K562 (cell line): ENCODE data around the gene SP4. TPM values are rescaled to one million over a fixed set of nuclear protein-coding genes. Genes with fewer than 3 reads are reported as not detected.
A peak's percentile ranks its signal among the peaks of the same experiment; 100 is the strongest.

Experiments
- CBX2 ChIP-seq: fragments of 200-600 bp; sonication (generic); IDR thresholded peaks from one replicate; pipeline ENCODE4 v1.6.1; 2012; ENCODE audit warnings: mild to moderate bottlenecking, low read length, inconsistent platforms; ENCODE audit not compliant: insufficient read depth, poor library complexity, severe bottlenecking
- CREM ChIP-seq: IDR thresholded peaks from 2 replicates; pipeline ENCODE4 v1.6.1; 2014; ENCODE audit warnings: antibody characterized with exemption, low read depth
- ETV1 ChIP-seq: fragments of 450-650 bp; conservative IDR thresholded peaks from 2 replicates; pipeline ENCODE4 v1.6.1; 2016; ENCODE audit warnings: missing genetic modification characterization, control low read depth, low read depth, missing compliant biosample characterization
- ETV5 ChIP-seq: sonication (generic); formaldehyde crosslinking; IDR thresholded peaks from 2 replicates; pipeline ENCODE4 v1.4.0; 2020; ENCODE audit warnings: low read depth, mild to moderate bottlenecking, missing genetic modification reagents
- GMEB1 ChIP-seq: fragments of 250-450 bp; sonication (Bioruptor Pico); IDR thresholded peaks from 2 replicates; pipeline ENCODE4 v1.4.0; 2020; ENCODE audit warnings: mild to moderate bottlenecking
- HNRNPUL1 ChIP-seq: fragments of 200-400 bp; formaldehyde crosslinking; IDR thresholded peaks from 2 replicates; pipeline ENCODE4 v1.6.1; 2017; ENCODE audit warnings: low read length
- MIER1 ChIP-seq: fragments of 450-650 bp; IDR thresholded peaks from 2 replicates; pipeline ENCODE4 v1.6.1; 2016; ENCODE audit warnings: antibody characterized with exemption, mild to moderate bottlenecking, low read depth
- PML ChIP-seq: IDR thresholded peaks from 2 replicates; pipeline ENCODE4 v1.6.1; 2012; ENCODE audit warnings: low read length, inconsistent platforms
- POLR3A ChIP-seq: IDR thresholded peaks from 2 replicates; pipeline ENCODE4 v1.6.1; 2011; ENCODE audit warnings: borderline replicate concordance, mild to moderate bottlenecking, moderate library complexity; ENCODE audit not compliant: insufficient read length, insufficient read depth; ENCODE audit errors: extremely low read depth
- PRMT5 ChIP-seq: sonication (generic); formaldehyde crosslinking; IDR thresholded peaks from 2 replicates; pipeline ENCODE4 v1.5.0; 2020; ENCODE audit warnings: missing genetic modification reagents
- RERE ChIP-seq: sonication (generic); formaldehyde crosslinking; IDR thresholded peaks from 2 replicates; pipeline ENCODE4 v1.8.0; 2023; ENCODE audit warnings: missing genetic modification reagents, mild to moderate bottlenecking, borderline replicate concordance
- SMAD1 ChIP-seq: fragments of 150-350 bp; IDR thresholded peaks from 2 replicates; pipeline ENCODE4 v1.6.1; 2014; ENCODE audit warnings: low read length, low read depth; ENCODE audit not compliant: partially characterized antibody
- ZNF3 ChIP-seq: fragments of 250-450 bp; sonication (Bioruptor Pico); IDR thresholded peaks from 2 replicates; pipeline ENCODE4 v1.5.0; 2021; ENCODE audit warnings: mild to moderate bottlenecking, moderate library complexity
- ZNF551 ChIP-seq: fragments of 250-450 bp; sonication (Bioruptor Pico); IDR thresholded peaks from 2 replicates; pipeline ENCODE4 v1.5.0; 2021; ENCODE audit warnings: mild to moderate bottlenecking, moderate library complexity
- ZNF668 ChIP-seq: fragments of 250-450 bp; sonication (Bioruptor Pico); IDR thresholded peaks from 2 replicates; pipeline ENCODE4 v1.8.0; 2022; ENCODE audit warnings: mild to moderate bottlenecking, inconsistent platforms
- polyA plus RNA-seq, 8 experiments: library from polyadenylated mRNA; depleted of rRNA in 4 of 8; stranded (reverse) in 5 of 8; unstranded in 3 of 8; fragments of >200 nt; fragmentation: Nextera tagmentation in 2 of 8; fragmentation: Illumina TruSeq in 1 of 8; extraction: Ambion mirVana in 2 of 8; extraction: Trizol in 1 of 8; gene quantifications; 2 replicates each; pipeline versions ENCODE4 v1.2.1 to v1.2.3, GENCODE V29; 2011 to 2014; ENCODE audit warnings: inconsistent platforms in 1 of 8, missing spikeins in 1 of 8
- total RNA-seq, 7 experiments: library from RNA; depleted of rRNA in 6 of 7; stranded (reverse); fragments of >200 nt in 6 of 7; fragmentation: Illumina TruSeq in 2 of 7; extraction: Trizol in 2 of 7; gene quantifications; 2 replicates each; pipeline versions ENCODE4 v1.2.1 to v1.2.3, GENCODE V29; 2011 to 2021; ENCODE audit warnings: low replicate concordance in 1 of 7
- TF ChIP-seq, protein P1 (sequence below), 2 experiments: fragments of 250-450 bp in 1 of 2; fragments of 450-650 bp in 1 of 2; sonication (Bioruptor Pico) in 1 of 2; IDR thresholded peaks; 2 replicates each; pipeline versions ENCODE4 v1.6.1 to v1.8.0; 2016 to 2021; ENCODE audit warnings: mild to moderate bottlenecking in 2 of 2, moderate library complexity in 2 of 2, missing compliant biosample characterization in 1 of 2, missing genetic modification characterization in 1 of 2
- TF ChIP-seq, protein P2 (sequence below): fragments of 450-650 bp; IDR thresholded peaks from 2 replicates; pipeline ENCODE4 v1.6.1; 2016; ENCODE audit warnings: borderline replicate concordance

Gene SP4
- total and polyA plus RNA-seq, 9 of the 15 experiments (the other 6 are each of a cell fraction or from before 2014, with no cell fraction given) = 2.4 to 9.4 (median 4.5) TPM

DNA sequence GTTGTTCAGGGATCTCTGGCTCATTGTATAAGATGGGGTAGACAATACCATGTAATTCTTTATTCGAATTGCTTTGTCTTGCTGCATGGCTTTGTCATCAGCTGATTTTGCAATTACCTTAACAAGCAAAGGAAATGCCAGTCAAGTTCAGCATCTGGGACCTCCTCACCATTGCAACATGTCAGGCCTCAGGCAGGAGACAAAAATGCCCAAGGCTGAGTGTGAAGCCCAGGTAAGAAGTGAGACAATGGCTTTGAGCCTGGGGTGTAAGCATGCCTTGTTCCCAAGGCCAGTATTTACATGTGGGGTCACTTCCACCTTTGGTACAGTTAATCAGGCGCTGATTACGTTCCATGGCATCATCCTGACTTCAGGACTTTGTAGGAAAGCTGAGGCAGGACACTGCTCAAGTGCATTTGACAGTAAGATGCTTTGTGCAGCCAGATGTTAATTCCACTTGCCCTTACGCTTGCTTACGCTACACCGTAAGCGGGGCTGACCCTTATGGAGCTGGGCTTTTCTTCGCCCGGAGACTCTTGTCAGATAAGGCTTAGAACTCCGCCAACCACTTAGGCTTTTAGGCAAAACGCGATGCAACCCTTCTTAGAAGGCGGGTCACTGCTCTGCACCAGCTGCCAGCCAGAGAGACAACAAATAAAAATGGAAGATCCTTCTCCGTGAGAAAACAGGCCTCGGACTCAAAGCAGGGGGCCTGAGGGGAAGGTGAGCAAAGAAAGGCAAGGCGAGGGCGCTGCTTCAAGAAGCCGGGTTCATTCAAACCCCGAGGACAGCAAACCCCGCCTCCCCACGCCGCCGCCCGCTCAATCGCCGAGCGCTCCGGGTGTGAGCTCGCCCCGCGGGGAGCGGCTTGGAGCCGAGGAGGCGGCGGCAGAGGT, 1.3 kb upstream of the SP4 start (continued):
- TF ChIP-seq RERE (no peak), ZNF551 (CRISPR knock-in tag) (no peak), ETV1 (tag) (no peak), ETV5 (CRISPR knock-in tag) (no peak), PRMT5 (CRISPR knock-in tag) (no peak), ZNF3 (CRISPR knock-in tag) (no peak), HNRNPUL1 (no peak), POLR3A (no peak), SMAD1 (no peak), GMEB1 (CRISPR knock-in tag) (no peak), PML (no peak), CBX2 (no peak), MIER1 (0 out of 2 replicates have a peak, but pooled peaks have one; percentile 31), CREM (no peak; the same call in 1 of the 2 replicates), ZNF668 (CRISPR knock-in tag) (no peak)
- TF ChIP-seq, protein P1, sequence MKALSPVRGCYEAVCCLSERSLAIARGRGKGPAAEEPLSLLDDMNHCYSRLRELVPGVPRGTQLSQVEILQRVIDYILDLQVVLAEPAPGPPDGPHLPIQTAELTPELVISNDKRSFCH (CRISPR knock-in tag; IDR thresholded peaks at IDR 0.05) = no peak
- TF ChIP-seq, protein P1 (tag; IDR thresholded peaks at IDR 0.05) = 0 out of 2 replicates have a peak, but pooled peaks have one; percentile 44
- TF ChIP-seq, protein P2, sequence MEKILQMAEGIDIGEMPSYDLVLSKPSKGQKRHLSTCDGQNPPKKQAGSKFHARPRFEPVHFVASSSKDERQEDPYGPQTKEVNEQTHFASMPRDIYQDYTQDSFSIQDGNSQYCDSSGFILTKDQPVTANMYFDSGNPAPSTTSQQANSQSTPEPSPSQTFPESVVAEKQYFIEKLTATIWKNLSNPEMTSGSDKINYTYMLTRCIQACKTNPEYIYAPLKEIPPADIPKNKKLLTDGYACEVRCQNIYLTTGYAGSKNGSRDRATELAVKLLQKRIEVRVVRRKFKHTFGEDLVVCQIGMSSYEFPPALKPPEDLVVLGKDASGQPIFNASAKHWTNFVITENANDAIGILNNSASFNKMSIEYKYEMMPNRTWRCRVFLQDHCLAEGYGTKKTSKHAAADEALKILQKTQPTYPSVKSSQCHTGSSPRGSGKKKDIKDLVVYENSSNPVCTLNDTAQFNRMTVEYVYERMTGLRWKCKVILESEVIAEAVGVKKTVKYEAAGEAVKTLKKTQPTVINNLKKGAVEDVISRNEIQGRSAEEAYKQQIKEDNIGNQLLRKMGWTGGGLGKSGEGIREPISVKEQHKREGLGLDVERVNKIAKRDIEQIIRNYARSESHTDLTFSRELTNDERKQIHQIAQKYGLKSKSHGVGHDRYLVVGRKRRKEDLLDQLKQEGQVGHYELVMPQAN = peak; percentile 69; the same call in 1 of the 2 replicates
